ENCODE data around the gene LRBA.

LRBA gene

GRCh38 chr4:150343796-150344195 is 671.3 kb downstream of the LRBA start:
- no peak for DNase-seq (ENCODE audit: low read depth in 3 of 3, low spot score in 1 of 3)

- no peak for DNase-seq (ENCODE audit: low read depth in 3 of 3, low spot score in 1 of 3)
Measured at GRCh38 chr4:150342945-150343344, 672.1 kb downstream of the LRBA start.

- no peak for DNase-seq (ENCODE audit: low read depth in 3 of 3, low spot score in 1 of 3)
Measured at GRCh38 chr4:150337734-150338133, 677.4 kb downstream of the LRBA start.

- no peak for DNase-seq (ENCODE audit: low read depth in 3 of 3, low spot score in 1 of 3)
Measured at GRCh38 chr4:150336676-150337412, 678.2 kb downstream of the LRBA start.

- DNase-seq (ENCODE audit: low read depth in 3 of 3, low spot score in 1 of 3) = no peak
Measured at GRCh38 chr4:150332961-150333360, 682.1 kb downstream of the LRBA start.

GRCh38 chr4:150332086-150332485 is 683.0 kb downstream of the LRBA start:
- DNase-seq (ENCODE audit: low read depth in 3 of 3, low spot score in 1 of 3) = no peak

- DNase-seq (ENCODE audit: low read depth in 3 of 3, low spot score in 1 of 3) = no peak
Measured at GRCh38 chr4:150329373-150329772, 685.7 kb downstream of the LRBA start.

GRCh38 chr4:150328496-150328895 is 686.6 kb downstream of the LRBA start:
- DNase-seq (ENCODE audit: low read depth in 3 of 3, low spot score in 1 of 3) = no peak

- no peak for DNase-seq (ENCODE audit: low read depth in 3 of 3, low spot score in 1 of 3)
Measured at GRCh38 chr4:150327262-150327780, 687.8 kb downstream of the LRBA start.

- DNase-seq (ENCODE audit: low read depth in 3 of 3, low spot score in 1 of 3) = no peak
Measured at GRCh38 chr4:150325872-150326271, 689.2 kb downstream of the LRBA start.

- no peak for DNase-seq (ENCODE audit: low read depth in 3 of 3, low spot score in 1 of 3)
Measured at GRCh38 chr4:150323406-150324325, 691.4 kb downstream of the LRBA start.

- DNase-seq (ENCODE audit: low read depth in 3 of 3, low spot score in 1 of 3) = no peak
Measured at GRCh38 chr4:150322646-150323045, 692.4 kb downstream of the LRBA start.

GRCh38 chr4:150321113-150321512 is 694.0 kb downstream of the LRBA start:
- DNase-seq (ENCODE audit: low read depth in 3 of 3, low spot score in 1 of 3) = no peak

- DNase-seq (ENCODE audit: low read depth in 3 of 3, low spot score in 1 of 3) = no peak
Measured at GRCh38 chr4:150318971-150319370, 696.1 kb downstream of the LRBA start.

GRCh38 chr4:150318527-150318926 is 696.6 kb downstream of the LRBA start:
- DNase-seq (ENCODE audit: low read depth in 3 of 3, low spot score in 1 of 3) = no peak

GRCh38 chr4:150316332-150317205 is 698.5 kb downstream of the LRBA start:
- no peak for DNase-seq (ENCODE audit: low read depth in 3 of 3, low spot score in 1 of 3)

- DNase-seq (ENCODE audit: low read depth in 3 of 3, low spot score in 1 of 3) = no peak
Measured at GRCh38 chr4:150315691-150316090, 699.4 kb downstream of the LRBA start.

GRCh38 chr4:150315175-150315574 is 699.9 kb downstream of the LRBA start:
- DNase-seq (ENCODE audit: low read depth in 3 of 3, low spot score in 1 of 3) = no peak

- no peak for DNase-seq (ENCODE audit: low read depth in 3 of 3, low spot score in 1 of 3)
Measured at GRCh38 chr4:150314031-150314430, 701.1 kb downstream of the LRBA start.

- no peak for DNase-seq (ENCODE audit: low read depth in 3 of 3, low spot score in 1 of 3)
Measured at GRCh38 chr4:150310159-150310895, 704.8 kb downstream of the LRBA start.
